OCI-LY7 (cell line): ENCODE measurements around the gene ARL3. TPM values are rescaled to one million over a fixed set of nuclear protein-coding genes. Genes with fewer than 3 reads are reported as not detected.

ENCODE experiments used
- BruUV-seq: library from RNA; stranded (reverse); fragments of 400-500 nt; replicated peaks from 2 replicates; lab custom pipeline; 2021; lab: Mats Ljungman, UMichigan
- CTCF ChIA-PET: fragments of 300-600 bp; sonication (Branson Sonifier 250); formaldehyde crosslinking; loops from one replicate; lab custom pipeline; 2022; ENCODE audit warnings: antibody characterized with exemption; ENCODE audit not compliant: unreplicated experiment; lab: Charles Lee
- POLR2A ChIA-PET: fragments of 300-600 bp; sonication (Branson Sonifier 250); formaldehyde crosslinking; loops from one replicate; lab custom pipeline; 2022; ENCODE audit warnings: antibody characterized with exemption; lab: Charles Lee
- DNase-seq: peaks from one replicate; pipeline ENCODE4 v3.0.0-alpha.2; 2015; ENCODE audit warnings: low spot score
- H2AFZ ChIP-seq: fragments of 200-600 bp; sonication (generic), shearing (Covaris generic); 2 replicates; pipeline ENCODE4 v1.6.1; 2014; ENCODE audit warnings: mild to moderate bottlenecking, antibody characterized with exemption, low read length, moderate library complexity
- H3K27ac ChIP-seq: fragments of 200-600 bp; sonication (generic); 2 replicates; pipeline ENCODE4 v1.5.1; 2014; ENCODE audit warnings: mixed run types, low read depth, mild to moderate bottlenecking, moderate library complexity, low read length, inconsistent platforms; ENCODE audit not compliant: poor library complexity, severe bottlenecking
- H3K36me3 ChIP-seq: fragments of 200-600 bp; sonication (generic); 2 replicates; pipeline ENCODE4 v1.6.1; 2014; ENCODE audit warnings: mild to moderate bottlenecking, antibody characterized with exemption, low read length, moderate library complexity, mixed read lengths; ENCODE audit not compliant: insufficient read depth
- H3K4me1 ChIP-seq: fragments of 200-600 bp; sonication (generic); 2 replicates; pipeline ENCODE4 v1.5.1; 2014; ENCODE audit warnings: mild to moderate bottlenecking, low read length; ENCODE audit not compliant: insufficient read depth, poor library complexity, severe bottlenecking
- H3K4me2 ChIP-seq: fragments of 200-600 bp; sonication (generic); 2 replicates; pipeline ENCODE4 v1.6.1; 2014; ENCODE audit warnings: mild to moderate bottlenecking, low read length
- H3K4me3 ChIP-seq: fragments of 200-600 bp; sonication (generic); 2 replicates; pipeline ENCODE4 v1.5.1; 2014; ENCODE audit warnings: mild to moderate bottlenecking, low read depth, low read length; ENCODE audit not compliant: poor library complexity, severe bottlenecking
- H3K79me2 ChIP-seq: fragments of 200-600 bp; sonication (generic); 2 replicates; pipeline ENCODE4 v1.6.1; 2016; ENCODE audit warnings: low read depth, mild to moderate bottlenecking, low read length, moderate library complexity, mixed read lengths; ENCODE audit not compliant: insufficient read depth
- H3K9me2 ChIP-seq: fragments of 200-600 bp; sonication (generic); 2 replicates; pipeline ENCODE4 v1.6.1; 2016; ENCODE audit warnings: mild to moderate bottlenecking, low read length, mixed read lengths; ENCODE audit not compliant: insufficient read depth
- H3K9me3 ChIP-seq: fragments of 200-600 bp; sonication (generic); 2 replicates; pipeline ENCODE4 v1.6.1; 2014; ENCODE audit warnings: mild to moderate bottlenecking, mixed run types, low read length, mixed read lengths
- H4K20me1 ChIP-seq: fragments of 200-600 bp; sonication (generic); 2 replicates; pipeline ENCODE4 v1.6.1; 2014; ENCODE audit warnings: mild to moderate bottlenecking, antibody characterized with exemption, low read length, moderate library complexity, mixed read lengths; ENCODE audit not compliant: insufficient read depth
- CTCF ChIP-seq: fragments of 200-600 bp; sonication (generic); conservative IDR thresholded peaks from 2 replicates; pipeline ENCODE4 v1.5.1; 2014; ENCODE audit warnings: mild to moderate bottlenecking, antibody characterized with exemption, low read length, moderate library complexity, mixed read lengths
- EZH2phosphoT487 ChIP-seq: fragments of 200-600 bp; sonication (generic); IDR thresholded peaks from 2 replicates; pipeline ENCODE4 v1.6.1; 2018; ENCODE audit warnings: low read depth, borderline replicate concordance, mild to moderate bottlenecking, mixed run types, antibody characterized with exemption, low read length, moderate library complexity, mixed read lengths
- intact Hi-C: fragments of 100-400 bp; cut with micrococcal nuclease; formaldehyde crosslinking; loops from one replicate; pipeline ENCODE4 v1.10.0; 2022; ENCODE audit not compliant: unreplicated experiment
- total RNA-seq, 2 experiments: library from RNA; depleted of rRNA in 1 of 2; stranded (reverse); fragments of >200 nt in 1 of 2; shearing (Covaris generic) in 1 of 2; gene quantifications; 2 replicates each; pipeline ENCODE4 v1.2.3, GENCODE V29; 2014 to 2022

The ARL3 gene
- total RNA-seq, 2 experiments from 2014 or later, result 7.3 to 11.7 TPM

GRCh38 chr10:102678842-102679289 lies 35.3 kb downstream of the ARL3 start:
- TF ChIP-seq EZH2phosphoT487 (no peak), CTCF (peak; percentile 75)
- no peaks in the 10 kb centered on the region for H3K9me2 ChIP-seq
- no peak overlapping the region for H3K27ac ChIP-seq
- ChIA-PET POLR2A (interaction anchor here (0.5 to 1.4 kb wide), 4 partner anchors 13 to 40 kb away, joined by 3 to 6 read pairs (median 4); no protein-coding TSS in a partner anchor), CTCF (no interaction called here)
- DNase-seq, result peak; percentile 64
- H2AFZ ChIP-seq, result no peak overlapping the region
- H3K9me3 ChIP-seq, result no peaks in the 10 kb centered on the region
- H3K4me2 ChIP-seq, result no peak overlapping the region
- BruUV-seq, result no TSS peak
- intact Hi-C loops, result loop anchor here (2.0 kb wide), 1 partner anchor 36 kb away; the partner anchor contains the start of genes ARL3 and SFXN2
- no peaks in the 10 kb centered on the region for H4K20me1 ChIP-seq
- peaks cover 25% of the 10 kb centered on the region; the same call in 1 of the 2 replicates for H3K36me3 ChIP-seq
- peaks cover 22% of the 10 kb centered on the region for H3K4me1 ChIP-seq
- no peaks in the 10 kb centered on the region for H3K79me2 ChIP-seq
- no peak overlapping the region for H3K4me3 ChIP-seq

DNA sequence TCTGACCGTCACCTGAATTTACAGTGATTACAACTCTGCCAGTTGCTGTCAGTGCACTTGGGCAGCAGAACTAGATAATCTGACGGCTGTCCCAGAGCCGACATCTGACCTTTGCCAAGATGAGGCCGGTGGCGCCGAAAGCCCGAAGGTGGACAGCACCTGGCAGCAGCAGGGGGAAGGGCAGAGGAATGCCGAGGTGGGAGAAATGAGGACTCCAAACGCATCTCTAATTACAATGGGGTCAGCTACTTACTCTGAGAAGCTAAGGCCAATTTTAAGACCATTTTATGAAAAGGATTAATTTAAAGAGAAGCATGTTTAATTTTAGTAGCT lies 36.2 kb downstream of the ARL3 start:
- POLR2A ChIA-PET, result interaction anchor here (0.5 to 1.4 kb wide), 4 partner anchors 14 to 40 kb away, joined by 3 to 6 read pairs (median 4); no protein-coding TSS in a partner anchor
- peaks cover 22% of the 10 kb centered on the region; the same call in 1 of the 2 replicates for H3K36me3 ChIP-seq
- peaks cover 22% of the 10 kb centered on the region for H3K4me1 ChIP-seq
- H2AFZ ChIP-seq, result no peak overlapping the region
- no peak overlapping the region for H3K27ac ChIP-seq
- no peak overlapping the region for H3K4me2 ChIP-seq
- H3K4me3 ChIP-seq, result no peak overlapping the region
- H4K20me1 ChIP-seq, result no peaks in the 10 kb centered on the region
- BruUV-seq, result no TSS peak
- H3K9me2 ChIP-seq, result no peaks in the 10 kb centered on the region
- no peak for TF ChIP-seq EZH2phosphoT487
- TF ChIP-seq CTCF, result no peak
- CTCF ChIA-PET, result interaction anchor here (0.6 kb wide), 1 partner anchor 53 kb away, joined by 8 read pairs; no protein-coding TSS in a partner anchor
- H3K79me2 ChIP-seq, result no peaks in the 10 kb centered on the region
- intact Hi-C loops, result loop anchor here (2.0 kb wide), 1 partner anchor 37 kb away; the partner anchor contains the start of genes ARL3 and SFXN2
- no peak for DNase-seq
- H3K9me3 ChIP-seq, result no peaks in the 10 kb centered on the region
